ENCODE data around the gene ACP7. TPM values are rescaled to one million over a fixed set of nuclear protein-coding genes. Genes with fewer than 3 reads are reported as not detected.

The ACP7 gene
- total and polyA plus RNA-seq, 2 experiments from 2014 or later, result 0.27 to 0.45 TPM

DNA sequence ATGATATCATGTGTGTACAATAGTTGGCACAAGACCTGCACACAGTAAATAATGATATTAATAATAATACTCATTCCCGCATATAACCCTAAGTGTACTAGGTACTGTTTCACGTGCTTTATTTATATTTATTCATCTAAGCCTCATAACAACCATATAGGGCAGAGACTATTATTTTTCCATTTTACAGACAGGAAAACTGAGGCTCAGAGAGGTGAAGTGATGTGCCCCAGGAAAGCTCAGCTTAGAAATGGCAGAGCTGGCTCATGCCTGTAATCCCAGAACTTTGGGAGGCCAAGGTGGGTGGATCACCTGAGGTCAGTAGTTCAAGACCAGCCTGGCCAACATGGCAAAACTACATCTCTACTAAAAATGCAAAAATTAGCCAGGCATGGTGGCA is 13.6 kb downstream of the ACP7 start:
- Mint-ChIP-seq H3K27ac (no peak overlapping the region), H3K27me3 (ENCODE audit: insufficient read depth, low read depth, poor library complexity) (peaks cover 29% of the 10 kb centered on the region), H3K36me3 (ENCODE audit: low read depth) (no peaks in the 10 kb centered on the region; the same call in 2 of the 3 replicates), H3K9me3 (peaks cover 10% of the 10 kb centered on the region), H3K4me3 (no peak overlapping the region), H3K4me1 (no peaks in the 10 kb centered on the region)
- H3F3A ChIP-seq (replicated peaks; ENCODE audit: low read depth), result no peaks in the 10 kb centered on the region
- DNase-seq (ENCODE audit: low spot score) (no peak), ATAC-seq (no peak)
- no peak overlapping the region for H3K4me2 ChIP-seq
- no peak overlapping the region for H3K27ac ChIP-seq (ENCODE audit: low read depth)
- no peaks in the 10 kb centered on the region for H3K36me3 ChIP-seq (ENCODE audit: insufficient read depth)
- H3K79me2 ChIP-seq (replicated peaks; ENCODE audit: insufficient read depth), result no peaks in the 10 kb centered on the region
- peaks cover 24% of the 10 kb centered on the region for H3K27me3 ChIP-seq (ENCODE audit: insufficient read depth)
- H3K9me2 ChIP-seq (ENCODE audit: insufficient read depth), result no peaks in the 10 kb centered on the region
- H3K4me3 ChIP-seq, result no peak overlapping the region
- TF ChIP-seq CREB1 (CRISPR knock-in tag; IDR thresholded peaks at IDR 0.05; ENCODE audit: low read depth) (no peak), STAT1 (IDR thresholded peaks at IDR 0.05; ENCODE audit: unreplicated experiment) (no peak), JUNB (IDR thresholded peaks at IDR 0.05; ENCODE audit: unreplicated experiment) (no peak), ETS1 (IDR thresholded peaks at IDR 0.05) (no peak), POLR2AphosphoS5 (IDR thresholded peaks at IDR 0.05; ENCODE audit: low read depth) (no peak), EZH2phosphoT487 (IDR thresholded peaks at IDR 0.05; ENCODE audit: unreplicated experiment) (no peak), EZH2 (IDR thresholded peaks at IDR 0.05; ENCODE audit: low read depth, unreplicated experiment) (no peak)
- TF ChIP-seq, protein P1, sequence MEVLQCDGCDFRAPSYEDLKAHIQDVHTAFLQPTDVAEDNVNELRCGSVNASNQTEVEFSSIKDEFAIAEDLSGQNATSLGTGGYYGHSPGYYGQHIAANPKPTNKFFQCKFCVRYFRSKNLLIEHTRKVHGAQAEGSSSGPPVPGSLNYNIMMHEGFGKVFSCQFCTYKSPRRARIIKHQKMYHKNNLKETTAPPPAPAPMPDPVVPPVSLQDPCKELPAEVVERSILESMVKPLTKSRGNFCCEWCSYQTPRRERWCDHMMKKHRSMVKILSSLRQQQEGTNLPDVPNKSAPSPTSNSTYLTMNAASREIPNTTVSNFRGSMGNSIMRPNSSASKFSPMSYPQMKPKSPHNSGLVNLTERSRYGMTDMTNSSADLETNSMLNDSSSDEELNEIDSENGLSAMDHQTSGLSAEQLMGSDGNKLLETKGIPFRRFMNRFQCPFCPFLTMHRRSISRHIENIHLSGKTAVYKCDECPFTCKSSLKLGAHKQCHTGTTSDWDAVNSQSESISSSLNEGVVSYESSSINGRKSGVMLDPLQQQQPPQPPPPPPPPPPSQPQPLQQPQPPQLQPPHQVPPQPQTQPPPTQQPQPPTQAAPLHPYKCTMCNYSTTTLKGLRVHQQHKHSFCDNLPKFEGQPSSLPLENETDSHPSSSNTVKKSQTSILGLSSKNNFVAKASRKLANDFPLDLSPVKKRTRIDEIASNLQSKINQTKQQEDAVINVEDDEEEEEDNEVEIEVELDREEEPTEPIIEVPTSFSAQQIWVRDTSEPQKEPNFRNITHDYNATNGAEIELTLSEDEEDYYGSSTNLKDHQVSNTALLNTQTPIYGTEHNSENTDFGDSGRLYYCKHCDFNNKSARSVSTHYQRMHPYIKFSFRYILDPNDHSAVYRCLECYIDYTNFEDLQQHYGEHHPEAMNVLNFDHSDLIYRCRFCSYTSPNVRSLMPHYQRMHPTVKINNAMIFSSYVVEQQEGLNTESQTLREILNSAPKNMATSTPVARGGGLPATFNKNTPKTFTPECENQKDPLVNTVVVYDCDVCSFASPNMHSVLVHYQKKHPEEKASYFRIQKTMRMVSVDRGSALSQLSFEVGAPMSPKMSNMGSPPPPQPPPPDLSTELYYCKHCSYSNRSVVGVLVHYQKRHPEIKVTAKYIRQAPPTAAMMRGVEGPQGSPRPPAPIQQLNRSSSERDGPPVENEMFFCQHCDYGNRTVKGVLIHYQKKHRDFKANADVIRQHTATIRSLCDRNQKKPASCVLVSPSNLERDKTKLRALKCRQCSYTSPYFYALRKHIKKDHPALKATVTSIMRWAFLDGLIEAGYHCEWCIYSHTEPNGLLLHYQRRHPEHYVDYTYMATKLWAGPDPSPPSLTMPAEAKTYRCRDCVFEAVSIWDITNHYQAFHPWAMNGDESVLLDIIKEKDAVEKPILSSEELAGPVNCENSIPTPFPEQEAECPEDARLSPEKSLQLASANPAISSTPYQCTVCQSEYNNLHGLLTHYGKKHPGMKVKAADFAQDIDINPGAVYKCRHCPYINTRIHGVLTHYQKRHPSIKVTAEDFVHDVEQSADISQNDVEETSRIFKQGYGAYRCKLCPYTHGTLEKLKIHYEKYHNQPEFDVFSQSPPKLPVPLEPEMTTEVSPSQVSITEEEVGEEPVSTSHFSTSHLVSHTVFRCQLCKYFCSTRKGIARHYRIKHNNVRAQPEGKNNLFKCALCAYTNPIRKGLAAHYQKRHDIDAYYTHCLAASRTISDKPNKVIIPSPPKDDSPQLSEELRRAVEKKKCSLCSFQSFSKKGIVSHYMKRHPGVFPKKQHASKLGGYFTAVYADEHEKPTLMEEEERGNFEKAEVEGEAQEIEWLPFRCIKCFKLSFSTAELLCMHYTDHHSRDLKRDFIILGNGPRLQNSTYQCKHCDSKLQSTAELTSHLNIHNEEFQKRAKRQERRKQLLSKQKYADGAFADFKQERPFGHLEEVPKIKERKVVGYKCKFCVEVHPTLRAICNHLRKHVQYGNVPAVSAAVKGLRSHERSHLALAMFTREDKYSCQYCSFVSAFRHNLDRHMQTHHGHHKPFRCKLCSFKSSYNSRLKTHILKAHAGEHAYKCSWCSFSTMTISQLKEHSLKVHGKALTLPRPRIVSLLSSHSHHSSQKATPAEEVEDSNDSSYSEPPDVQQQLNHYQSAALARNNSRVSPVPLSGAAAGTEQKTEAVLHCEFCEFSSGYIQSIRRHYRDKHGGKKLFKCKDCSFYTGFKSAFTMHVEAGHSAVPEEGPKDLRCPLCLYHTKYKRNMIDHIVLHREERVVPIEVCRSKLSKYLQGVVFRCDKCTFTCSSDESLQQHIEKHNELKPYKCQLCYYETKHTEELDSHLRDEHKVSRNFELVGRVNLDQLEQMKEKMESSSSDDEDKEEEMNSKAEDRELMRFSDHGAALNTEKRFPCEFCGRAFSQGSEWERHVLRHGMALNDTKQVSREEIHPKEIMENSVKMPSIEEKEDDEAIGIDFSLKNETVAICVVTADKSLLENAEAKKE (CRISPR knock-in tag; IDR thresholded peaks at IDR 0.05), result no peak
- no peak overlapping the region for H2AFZ ChIP-seq
- H4K20me1 ChIP-seq (replicated peaks; ENCODE audit: insufficient read depth), result no peaks in the 10 kb centered on the region
- H3K4me1 ChIP-seq (ENCODE audit: insufficient read depth), result 0 out of 2 replicates have a peak, but pooled peaks cover 3% of the 10 kb centered on the region
